HG03196 (cell line): ENCODE results near the gene NME1.
"Not testable (repeated sequence)": the region's sequence is repeated elsewhere in the genome, so short reads cannot be mapped to it uniquely, and the experiment has no call there.

Experiments
- ATAC-seq: cut with Tn5 transposase; IDR thresholded peaks from one replicate; pipeline ENCODE4 v1.9.1; 2021; ENCODE audit not compliant: unreplicated experiment

NME1 gene

GRCh38 chr17:51144266-51145022, 8.9 kb upstream of the NME1 start:
- no peak for ATAC-seq

- no peak for ATAC-seq
Observed at GRCh38 chr17:51147650-51148049, 5.7 kb upstream of the NME1 start.

- no peak for ATAC-seq
Observed at GRCh38 chr17:51149163-51149562, 4.2 kb upstream of the NME1 start.

GRCh38 chr17:51150932-51151331, 2.4 kb upstream of the NME1 start:
- no peak for ATAC-seq

GRCh38 chr17:51152766-51153209, 571 bp upstream of the NME1 start:
- ATAC-seq: peak; percentile 1

- ATAC-seq: no peak
Observed at GRCh38 chr17:51154176-51154575, 817 bp downstream of the NME1 start.

GRCh38 chr17:51155416-51155815, 2.1 kb downstream of the NME1 start:
- no peak for ATAC-seq

GRCh38 chr17:51159604-51160003, 6.2 kb downstream of the NME1 start:
- no peak for ATAC-seq

GRCh38 chr17:51161541-51161940, 8.2 kb downstream of the NME1 start:
- no peak for ATAC-seq

- ATAC-seq: no peak
Observed at GRCh38 chr17:51164911-51165679, 11.7 kb downstream of the NME1 start.

- ATAC-seq: peak; percentile 0
Observed at GRCh38 chr17:51165680-51166197, 12.4 kb downstream of the NME1 start.

- peak; percentile 84 for ATAC-seq
Observed at GRCh38 chr17:51166198-51166986, 13.0 kb downstream of the NME1 start, which contains the start of gene NME2. TSS of gene NME2 (plus strand) at chr17:51166411. CDS start at chr17:51166831, 420 bp downstream.

- ATAC-seq: peak; percentile 50
Observed at GRCh38 chr17:51166987-51167931, 13.9 kb downstream of the NME1 start.

GRCh38 chr17:51169340-51169739, 16.0 kb downstream of the NME1 start:
- ATAC-seq: no peak

GRCh38 chr17:51170736-51171135, 17.4 kb downstream of the NME1 start:
- ATAC-seq: no peak

GRCh38 chr17:51172030-51172429, 18.7 kb downstream of the NME1 start:
- not testable (repeated sequence) for ATAC-seq

- ATAC-seq: no peak
Observed at GRCh38 chr17:51180486-51180885, 27.1 kb downstream of the NME1 start.

GRCh38 chr17:51184124-51184523, 30.8 kb downstream of the NME1 start:
- ATAC-seq: no peak

- ATAC-seq: no peak
Observed at GRCh38 chr17:51185763-51186332, 32.5 kb downstream of the NME1 start.
